ENCODE results near the gene TMEM179B. TPM values are rescaled to one million over a fixed set of nuclear protein-coding genes. Genes with fewer than 3 reads are reported as not detected.

The TMEM179B gene

Small RNA genes within 50 kb of the gene (small RNA-seq; reads per million reads assigned to genes)
- gene MIR6514 (ENCODE audit: insufficient read depth) (2.3 reads per million, percentile 28 among the genes with 10 or more reads in this experiment), gene RNU6-118P (ENCODE audit: insufficient read depth) (not detected)

All from mesendoderm (in vitro differentiated cells).